Measurements from ENCODE around the gene TRIM26.

The TRIM26 gene

DNA sequence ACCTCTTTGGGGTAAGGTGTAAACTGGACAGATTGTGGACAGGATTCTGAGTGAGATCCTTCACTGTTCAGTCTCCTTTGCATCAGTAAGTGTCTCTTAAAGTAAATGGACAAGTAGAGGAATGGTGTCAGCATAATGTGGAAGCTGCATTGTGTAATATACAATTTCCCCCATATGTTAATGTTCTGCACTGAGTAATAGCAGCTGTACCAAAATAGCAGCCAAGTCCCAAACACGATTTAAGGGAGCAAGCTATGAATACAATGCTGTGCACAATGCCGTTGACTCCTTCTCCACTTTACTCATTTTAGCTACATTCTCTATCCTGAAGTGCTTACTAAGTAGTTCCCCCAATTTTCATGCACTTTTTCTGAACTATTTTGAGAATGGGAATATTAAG lies 21.1 kb upstream of the TRIM26 start:
- Histone ChIP-seq H3K23ac (ENCODE audit: low read length in 2 of 2) (no peak overlapping the region), H3K36me3 (ENCODE audit: control insufficient read depth in 1 of 2, insufficient read depth in 2 of 2, low read depth in 1 of 2, low read length in 2 of 2) (no peaks in the 10 kb centered on the region), H3K4me2 (ENCODE audit: low read length, poor library complexity, severe bottlenecking) (no peak overlapping the region), H3K4me1 (ENCODE audit: control insufficient read depth, insufficient read depth, low read depth, low read length) (no peaks in the 10 kb centered on the region), H2BK15ac (ENCODE audit: low read depth, poor library complexity, severe bottlenecking) (no peak overlapping the region), H2BK12ac (ENCODE audit: low read length in 2 of 2) (no peak overlapping the region), H2BK120ac (ENCODE audit: low read depth, low read length) (no peak overlapping the region), H4K91ac (ENCODE audit: low read length) (no peak overlapping the region), H2BK5ac (ENCODE audit: low read depth, low read length, poor library complexity, severe bottlenecking) (no peak overlapping the region), H2AFZ (ENCODE audit: low read depth, low read length) (no peak overlapping the region), H3K4ac (ENCODE audit: low read depth in 1 of 2, low read length in 2 of 2) (no peak overlapping the region), H4K8ac (ENCODE audit: low read length) (no peak overlapping the region), H3K4me3 (ENCODE audit: insufficient read depth in 1 of 2, low read depth in 1 of 2, low read length in 2 of 2) (no peak overlapping the region), H2AK5ac (ENCODE audit: low read length, severe bottlenecking) (no peak overlapping the region), H3K9ac (ENCODE audit: low read length) (no peak overlapping the region), H3K14ac (ENCODE audit: low read length in 2 of 2) (no peak overlapping the region), H3K18ac (ENCODE audit: low read depth in 1 of 2, low read length in 2 of 2) (no peak overlapping the region), H3K79me1 (replicated peaks; ENCODE audit: low read length, poor library complexity, severe bottlenecking) (no peaks in the 10 kb centered on the region), H3K9me3 (ENCODE audit: control insufficient read depth, low read length) (no peaks in the 10 kb centered on the region), H3K27ac (ENCODE audit: low read length, poor library complexity, severe bottlenecking) (no peak overlapping the region), H3K27me3 (ENCODE audit: control insufficient read depth in 1 of 2, insufficient read depth in 1 of 2, low read length in 2 of 2) (peaks cover 11% of the 10 kb centered on the region in 2 experiments)
- WGBS: 86% methylated on average over 1 of the region's 2 CpGs
- no peak for DNase-seq

- peaks cover 14 to 16% of the 10 kb centered on the region in 2 experiments for H3K27me3 ChIP-seq (ENCODE audit: control insufficient read depth in 1 of 2, insufficient read depth in 1 of 2, low read length in 2 of 2)
- H2BK120ac ChIP-seq (ENCODE audit: low read depth, low read length): no peak overlapping the region
- DNase-seq: no peak
- H3K27ac ChIP-seq (ENCODE audit: low read length, poor library complexity, severe bottlenecking): no peak overlapping the region
- H3K4me1 ChIP-seq (ENCODE audit: control insufficient read depth, insufficient read depth, low read depth, low read length): no peaks in the 10 kb centered on the region
- H2BK5ac ChIP-seq (ENCODE audit: low read depth, low read length, poor library complexity, severe bottlenecking): no peak overlapping the region
- H2BK15ac ChIP-seq (ENCODE audit: low read depth, poor library complexity, severe bottlenecking): no peak overlapping the region
- no peak overlapping the region for H4K91ac ChIP-seq (ENCODE audit: low read length)
- H3K9me3 ChIP-seq (ENCODE audit: control insufficient read depth, low read length): no peaks in the 10 kb centered on the region
- no peak overlapping the region for H3K18ac ChIP-seq (ENCODE audit: low read depth in 1 of 2, low read length in 2 of 2)
- H3K23ac ChIP-seq (ENCODE audit: low read length in 2 of 2): no peak overlapping the region
- no peak overlapping the region for H3K9ac ChIP-seq (ENCODE audit: low read length)
- WGBS: no CpG with 5 or more reads among the region's 2 CpGs
- no peak overlapping the region for H3K14ac ChIP-seq (ENCODE audit: low read length in 2 of 2)
- H4K8ac ChIP-seq (ENCODE audit: low read length): no peak overlapping the region
- no peak overlapping the region for H2AFZ ChIP-seq (ENCODE audit: low read depth, low read length)
- no peak overlapping the region for H2AK5ac ChIP-seq (ENCODE audit: low read length, severe bottlenecking)
- H3K79me1 ChIP-seq (replicated peaks; ENCODE audit: low read length, poor library complexity, severe bottlenecking): no peaks in the 10 kb centered on the region
- H3K4me3 ChIP-seq (ENCODE audit: insufficient read depth in 1 of 2, low read depth in 1 of 2, low read length in 2 of 2): no peak overlapping the region
- no peaks in the 10 kb centered on the region for H3K36me3 ChIP-seq (ENCODE audit: control insufficient read depth in 1 of 2, insufficient read depth in 2 of 2, low read depth in 1 of 2, low read length in 2 of 2)
- H3K4me2 ChIP-seq (ENCODE audit: low read length, poor library complexity, severe bottlenecking): no peak overlapping the region
- no peak overlapping the region for H3K4ac ChIP-seq (ENCODE audit: low read depth in 1 of 2, low read length in 2 of 2)
- no peak overlapping the region for H2BK12ac ChIP-seq (ENCODE audit: low read length in 2 of 2)
Measured at GRCh38 chr6:30231067-30231466, 17.9 kb upstream of the TRIM26 start.

GRCh38 chr6:30227763-30228487 lies 14.7 kb upstream of the TRIM26 start:
- peaks cover 14% of the 10 kb centered on the region for H3K9me3 ChIP-seq (ENCODE audit: control insufficient read depth, low read length)
- H2BK5ac ChIP-seq (ENCODE audit: low read depth, low read length, poor library complexity, severe bottlenecking): no peak overlapping the region
- no peaks in the 10 kb centered on the region for H3K4me1 ChIP-seq (ENCODE audit: control insufficient read depth, insufficient read depth, low read depth, low read length)
- H3K23ac ChIP-seq (ENCODE audit: low read length in 2 of 2): no peak overlapping the region
- no peak overlapping the region for H2AK5ac ChIP-seq (ENCODE audit: low read length, severe bottlenecking)
- no peaks in the 10 kb centered on the region for H3K36me3 ChIP-seq (ENCODE audit: control insufficient read depth in 1 of 2, insufficient read depth in 2 of 2, low read depth in 1 of 2, low read length in 2 of 2)
- no peak for DNase-seq
- no peaks in the 10 kb centered on the region for H3K79me1 ChIP-seq (replicated peaks; ENCODE audit: low read length, poor library complexity, severe bottlenecking)
- H3K9ac ChIP-seq (ENCODE audit: low read length): no peak overlapping the region
- no peak overlapping the region for H3K14ac ChIP-seq (ENCODE audit: low read length in 2 of 2)
- H3K4me3 ChIP-seq (ENCODE audit: insufficient read depth in 1 of 2, low read depth in 1 of 2, low read length in 2 of 2): no peak overlapping the region
- H3K18ac ChIP-seq (ENCODE audit: low read depth in 1 of 2, low read length in 2 of 2): no peak overlapping the region
- no peak overlapping the region for H4K91ac ChIP-seq (ENCODE audit: low read length)
- H4K8ac ChIP-seq (ENCODE audit: low read length): no peak overlapping the region
- no peak overlapping the region for H3K27ac ChIP-seq (ENCODE audit: low read length, poor library complexity, severe bottlenecking)
- H3K27me3 ChIP-seq (ENCODE audit: control insufficient read depth in 1 of 2, insufficient read depth in 1 of 2, low read length in 2 of 2): peaks cover 7 to 25% of the 10 kb centered on the region in 2 experiments
- no peak overlapping the region for H2AFZ ChIP-seq (ENCODE audit: low read depth, low read length)
- H2BK12ac ChIP-seq (ENCODE audit: low read length in 2 of 2): no peak overlapping the region
- H2BK120ac ChIP-seq (ENCODE audit: low read depth, low read length): no peak overlapping the region
- whole genome bisulfite sequencing: 85% methylated on average over 6 of the region's 6 CpGs
- H3K4ac ChIP-seq (ENCODE audit: low read depth in 1 of 2, low read length in 2 of 2): no peak overlapping the region
- no peak overlapping the region for H2BK15ac ChIP-seq (ENCODE audit: low read depth, poor library complexity, severe bottlenecking)
- no peak overlapping the region for H3K4me2 ChIP-seq (ENCODE audit: low read length, poor library complexity, severe bottlenecking)

DNA sequence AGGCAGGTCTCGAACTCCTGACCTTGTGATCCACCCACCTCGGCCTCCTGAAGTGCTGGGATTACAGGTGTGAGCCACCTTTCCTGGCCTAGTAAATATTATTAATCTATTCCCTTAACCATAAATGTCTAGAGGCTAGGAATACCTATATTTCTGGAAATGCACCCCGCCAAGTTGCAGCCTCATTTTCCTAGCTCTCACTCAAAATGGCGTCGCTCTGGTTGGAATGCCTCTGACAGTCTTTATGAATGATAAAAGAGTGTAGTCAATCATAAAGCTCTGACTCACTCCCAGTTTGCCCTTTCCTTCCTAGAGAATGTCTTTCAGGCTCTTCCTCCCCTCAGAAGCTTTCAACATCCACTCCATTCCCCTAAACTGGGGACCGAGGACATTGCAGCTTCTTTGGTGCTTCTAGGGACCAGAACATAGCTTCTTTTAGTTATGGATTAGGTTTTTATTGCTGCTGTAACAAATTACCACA lies 14.1 kb upstream of the TRIM26 start:
- H2AK5ac ChIP-seq (ENCODE audit: low read length, severe bottlenecking): no peak overlapping the region
- H2BK12ac ChIP-seq (ENCODE audit: low read length in 2 of 2): no peak overlapping the region
- no peak overlapping the region for H3K9ac ChIP-seq (ENCODE audit: low read length)
- H3K4me1 ChIP-seq (ENCODE audit: control insufficient read depth, insufficient read depth, low read depth, low read length): no peaks in the 10 kb centered on the region
- WGBS: 69% methylated on average over 2 of the region's 6 CpGs
- no peak overlapping the region for H2BK15ac ChIP-seq (ENCODE audit: low read depth, poor library complexity, severe bottlenecking)
- no peak overlapping the region for H4K91ac ChIP-seq (ENCODE audit: low read length)
- H2AFZ ChIP-seq (ENCODE audit: low read depth, low read length): no peak overlapping the region
- no peak overlapping the region for H4K8ac ChIP-seq (ENCODE audit: low read length)
- H3K4me2 ChIP-seq (ENCODE audit: low read length, poor library complexity, severe bottlenecking): no peak overlapping the region
- no peaks in the 10 kb centered on the region for H3K36me3 ChIP-seq (ENCODE audit: control insufficient read depth in 1 of 2, insufficient read depth in 2 of 2, low read depth in 1 of 2, low read length in 2 of 2)
- H2BK5ac ChIP-seq (ENCODE audit: low read depth, low read length, poor library complexity, severe bottlenecking): no peak overlapping the region
- no peak overlapping the region for H3K18ac ChIP-seq (ENCODE audit: low read depth in 1 of 2, low read length in 2 of 2)
- peaks cover 7 to 25% of the 10 kb centered on the region in 2 experiments for H3K27me3 ChIP-seq (ENCODE audit: control insufficient read depth in 1 of 2, insufficient read depth in 1 of 2, low read length in 2 of 2)
- peaks cover 20% of the 10 kb centered on the region for H3K9me3 ChIP-seq (ENCODE audit: control insufficient read depth, low read length)
- no peaks in the 10 kb centered on the region for H3K79me1 ChIP-seq (replicated peaks; ENCODE audit: low read length, poor library complexity, severe bottlenecking)
- no peak overlapping the region for H3K4ac ChIP-seq (ENCODE audit: low read depth in 1 of 2, low read length in 2 of 2)
- no peak overlapping the region for H3K14ac ChIP-seq (ENCODE audit: low read length in 2 of 2)
- H3K27ac ChIP-seq (ENCODE audit: low read length, poor library complexity, severe bottlenecking): no peak overlapping the region
- no peak overlapping the region for H3K23ac ChIP-seq (ENCODE audit: low read length in 2 of 2)
- H3K4me3 ChIP-seq (ENCODE audit: insufficient read depth in 1 of 2, low read depth in 1 of 2, low read length in 2 of 2): no peak overlapping the region
- no peak for DNase-seq
- H2BK120ac ChIP-seq (ENCODE audit: low read depth, low read length): no peak overlapping the region

Data from mesenchymal stem cell (in vitro differentiated cells and primary cell).